Immature natural killer cell (primary cell): ENCODE data around the gene RPL18. TPM values are rescaled to one million over a fixed set of nuclear protein-coding genes. Genes with fewer than 3 reads are reported as not detected.

Source experiments
- polyA plus RNA-seq, 3 donors: library from polyadenylated mRNA; unstranded; fragments of 300-500 nt; fragmentation: Illumina TruSeq; gene quantifications; one replicate each; pipeline ENCODE4 v1.2.3, GENCODE V29; 2021

RPL18 gene
- polyA plus RNA-seq, 3 donors from 2014 or later = 938 to 1,525 (median 950) TPM

Other genes starting within 250 kb of the RPL18 start
- gene KDELR1, start 227.6 kb downstream of the RPL18 start, polyA plus RNA-seq = 10 to 100 TPM; 14.8 to 30.5 (median 20.2) TPM
- gene GRIN2D, start 225.5 kb downstream of the RPL18 start, polyA plus RNA-seq = not detected
- 10 to 100 TPM; 32.3 to 42.4 (median 34.6) TPM for gene GRWD1, start 173.2 kb downstream of the RPL18 start, polyA plus RNA-seq
- gene KCNJ14, start 163.6 kb downstream of the RPL18 start, polyA plus RNA-seq = under 1 TPM in 2 of 3 donors, not detected in 1; 0.06 to 0.07 TPM
- 10 to 100 TPM; 14.4 to 37.6 (median 29.6) TPM for gene CYTH2, start 149.8 kb downstream of the RPL18 start, polyA plus RNA-seq
- not detected for gene LMTK3, start 107.3 kb downstream of the RPL18 start, polyA plus RNA-seq
- not detected for gene SULT2B1, start 67.0 kb downstream of the RPL18 start, polyA plus RNA-seq
- not detected for gene SPACA4, start 12.4 kb downstream of the RPL18 start, polyA plus RNA-seq
- gene FAM83E, start 4.1 kb downstream of the RPL18 start, polyA plus RNA-seq = not detected
- 10 to 100 TPM; 10.5 to 14.5 (median 14.1) TPM for gene SPHK2, start 328 bp upstream of the RPL18 start, polyA plus RNA-seq
- gene DBP, start 18.2 kb upstream of the RPL18 start, polyA plus RNA-seq = 10 to 100 TPM; 23.6 to 65.1 (median 26.3) TPM
- 10 to 100 TPM in 1 of 3 donors, 1 to 10 TPM in 2; 1.8 to 16.4 (median 3.6) TPM for gene CA11, start 27.0 kb upstream of the RPL18 start, polyA plus RNA-seq
- under 1 TPM in 1 of 3 donors, not detected in 2; 0.46 TPM for gene NTN5, start 53.8 kb upstream of the RPL18 start, polyA plus RNA-seq
- gene FUT2, start 76.8 kb upstream of the RPL18 start, polyA plus RNA-seq = under 1 TPM in 1 of 3 donors, not detected in 2; 0.21 TPM
- 1 to 10 TPM in 1 of 3 donors, under 1 TPM in 1, not detected in 1; 0.17 to 1.1 TPM for gene MAMSTR, start 100.5 kb upstream of the RPL18 start, polyA plus RNA-seq
- under 1 TPM in 1 of 3 donors, not detected in 2; 0.10 TPM for gene RASIP1, start 121.4 kb upstream of the RPL18 start, polyA plus RNA-seq
- not detected for gene IZUMO1, start 127.7 kb upstream of the RPL18 start, polyA plus RNA-seq
- not detected for gene FUT1, start 133.5 kb upstream of the RPL18 start, polyA plus RNA-seq
- gene FGF21, start 136.3 kb upstream of the RPL18 start, polyA plus RNA-seq = not detected
- 10 to 100 TPM; 18.0 to 21.3 (median 19.9) TPM for gene BCAT2, start 191.9 kb upstream of the RPL18 start, polyA plus RNA-seq
- gene HSD17B14, start 217.3 kb upstream of the RPL18 start, polyA plus RNA-seq = not detected
- 1 to 10 TPM; 3.0 to 5.9 (median 4.8) TPM for gene PLEKHA4, start 249.4 kb upstream of the RPL18 start, polyA plus RNA-seq